ENCODE measurements around the gene RPL39L. TPM values are rescaled to one million over a fixed set of nuclear protein-coding genes. Genes with fewer than 3 reads are reported as not detected.

Gene RPL39L
- total and polyA plus RNA-seq, 2 of the 13 experiments (the other 11 are each of a cell fraction or from before 2014, with no cell fraction given) = not detected

- FAIRE-seq = no peak
Measured at GRCh38 chr3:187107989-187108388, 31.3 kb downstream of the RPL39L start.

More at GRCh38 chr3:187107989-187108388, 31.3 kb downstream of the RPL39L start:
- intact Hi-C loops (cut with micrococcal nuclease; ENCODE audit: unreplicated experiment) = no loop called here
- ChIA-PET POLR2A (no interaction called here), CTCF (ENCODE audit: low intra/inter-chr PET ratio, low total read pairs) (no interaction called here)
- Histone ChIP-seq H3K4me3 (replicated peaks in 1 of 3; ENCODE audit: insufficient read depth in 1 of 3, low read depth in 2 of 3, low read length in 3 of 3) (no peak overlapping the region), H3K27me3 (ENCODE audit: control insufficient read depth in 1 of 2, insufficient read depth in 2 of 2, low read length in 2 of 2) (peaks cover 0 to 17% of the 10 kb centered on the region in 2 experiments; a peak in 1 of 5 replicates), H3K4me2 (ENCODE audit: low read depth, low read length) (no peak overlapping the region), H3K9ac (ENCODE audit: insufficient read depth, low read depth, low read length) (no peak overlapping the region), H3K79me2 (ENCODE audit: insufficient read depth, low read length) (no peaks in the 10 kb centered on the region), H3K36me3 (replicated peaks in 1 of 2; ENCODE audit: control insufficient read depth in 1 of 2, insufficient read depth in 2 of 2, low read length in 2 of 2) (no peaks in the 10 kb centered on the region), H4K20me1 (ENCODE audit: insufficient read depth, low read length) (no peaks in the 10 kb centered on the region), H3K4me1 (ENCODE audit: insufficient read depth, low read length) (0 out of 2 replicates have a peak, but pooled peaks cover 5% of the 10 kb centered on the region), H3K9me3 (ENCODE audit: low read length) (no peaks in the 10 kb centered on the region), H3K27ac (ENCODE audit: extremely low read length, insufficient read depth, low read length) (no peak overlapping the region), H2AFZ (ENCODE audit: low read length) (no peak overlapping the region)
- WGBS (ENCODE audit: low lambda C conversion rate) = 22% methylated on average over 3 of the region's 3 CpGs
- DNase-seq (ENCODE audit: low spot score) (no peak), ATAC-seq (no peak)
- no TSS peak for BruUV-seq (replicated peaks)
- in situ Hi-C loops (cut with HindIII; ENCODE audit: extremely low pct_ligation_motif_present, low pct_unique_long_range_greater_than_20kb) = no loop called here
- TF ChIP-seq THYN1 (CRISPR knock-in tag; IDR thresholded peaks at IDR 0.05; ENCODE audit: borderline replicate concordance, low read depth) (no peak), ETV6 (CRISPR knock-in tag; conservative IDR thresholded peaks at IDR 0.05) (no peak), RARG (CRISPR knock-in tag; IDR thresholded peaks at IDR 0.05; ENCODE audit: low read depth) (no peak), JUN (CRISPR knock-in tag; IDR thresholded peaks at IDR 0.05) (no peak), SKIL (CRISPR knock-in tag; IDR thresholded peaks at IDR 0.05; ENCODE audit: borderline replicate concordance) (no peak), ZFYVE20 (CRISPR knock-in tag; IDR thresholded peaks at IDR 0.05; ENCODE audit: borderline replicate concordance, low read depth) (no peak), HOXA7 (CRISPR knock-in tag; IDR thresholded peaks at IDR 0.05) (no peak), ZNF510 (CRISPR knock-in tag; IDR thresholded peaks at IDR 0.05; ENCODE audit: low read depth) (no peak), SIN3B (IDR thresholded peaks at IDR 0.05; ENCODE audit: low read length) (no peak), NRL (CRISPR knock-in tag; IDR thresholded peaks at IDR 0.05; ENCODE audit: borderline replicate concordance) (no peak), SMARCC2 (IDR thresholded peaks at IDR 0.05) (no peak), ZNF576 (CRISPR knock-in tag; IDR thresholded peaks at IDR 0.05) (no peak)

Data from HepG2 (cell line).